Keratinocyte (primary cell): ENCODE measurements around the gene HCN4. TPM values are rescaled to one million over a fixed set of nuclear protein-coding genes. Genes with fewer than 3 reads are reported as not detected.

Experiments
- DNase-seq: peaks from one replicate; pipeline ENCODE4 v3.0.0-alpha.2; 2011; ENCODE audit warnings: low read depth, missing footprints, low spot score
- FAIRE-seq: peaks from 2 replicates; lab custom pipeline; 2011; peaks lifted over from hg19 to GRCh38; lab: Jason Lieb, UNC
- H2AFZ ChIP-seq: 2 replicates; pipeline ENCODE4 v1.6.0; 2012; ENCODE audit warnings: low read length, control low read depth, inconsistent platforms; ENCODE audit not compliant: control insufficient read depth
- H3K27ac ChIP-seq: 2 replicates; pipeline ENCODE4 v1.5.1; 2011; ENCODE audit warnings: low read length; ENCODE audit not compliant: control insufficient read depth, insufficient read depth
- H3K27me3 ChIP-seq: 3 replicates; pipeline ENCODE4 v1.6.0; 2011; ENCODE audit warnings: low read length; ENCODE audit not compliant: control insufficient read depth, insufficient read depth; ENCODE audit errors: extremely low read depth
- H3K36me3 ChIP-seq, 2 experiments: 2 replicates in 1 of 2; 3 replicates in 1 of 2; pipeline ENCODE4 v1.5.1; 2011; ENCODE audit warnings: low read length in 2 of 2, mild to moderate bottlenecking in 1 of 2; ENCODE audit not compliant: control insufficient read depth in 2 of 2, insufficient read depth in 2 of 2; ENCODE audit errors: extremely low read depth in 1 of 2
- H3K4me1 ChIP-seq: 3 replicates; pipeline ENCODE4 v1.5.1; 2011; ENCODE audit warnings: low read length; ENCODE audit not compliant: control insufficient read depth, insufficient read depth; ENCODE audit errors: extremely low read depth
- H3K4me2 ChIP-seq: 3 replicates; pipeline ENCODE4 v1.6.0; 2011; ENCODE audit warnings: low read depth, low read length; ENCODE audit not compliant: control insufficient read depth, insufficient read depth; ENCODE audit errors: extremely low read depth
- H3K4me3 ChIP-seq, 3 experiments: fragments of 200-600 bp in 1 of 3; sonication (generic) in 1 of 3; 2 replicates in 2 of 3; 3 replicates in 1 of 3; pipeline ENCODE4 v1.5.1; 2011 to 2016; ENCODE audit warnings: low read length in 3 of 3, mild to moderate bottlenecking in 3 of 3, control low read depth in 2 of 3, inconsistent platforms in 1 of 3, low read depth in 1 of 3, mixed read lengths in 1 of 3, mixed run types in 1 of 3, moderate library complexity in 1 of 3; ENCODE audit not compliant: control insufficient read depth in 2 of 3, insufficient read depth in 2 of 3; ENCODE audit errors: extremely low read depth in 1 of 3
- H3K79me2 ChIP-seq: 2 replicates; pipeline ENCODE4 v1.6.0; 2012; ENCODE audit warnings: low read length; ENCODE audit not compliant: control insufficient read depth, insufficient read depth
- H3K9ac ChIP-seq: 3 replicates; pipeline ENCODE4 v1.6.0; 2011; ENCODE audit warnings: low read length; ENCODE audit not compliant: control insufficient read depth, insufficient read depth; ENCODE audit errors: extremely low read depth
- H3K9me1 ChIP-seq: 3 replicates; pipeline ENCODE4 v1.6.0; 2011; ENCODE audit warnings: low read length; ENCODE audit not compliant: control insufficient read depth, insufficient read depth; ENCODE audit errors: extremely low read depth
- H3K9me3 ChIP-seq: 2 replicates; pipeline ENCODE4 v1.5.1; 2012; ENCODE audit warnings: low read depth, low read length; ENCODE audit not compliant: control insufficient read depth
- H4K20me1 ChIP-seq: 3 replicates; pipeline ENCODE4 v1.6.0; 2011; ENCODE audit warnings: low read length; ENCODE audit not compliant: control insufficient read depth, insufficient read depth; ENCODE audit errors: extremely low read depth
- CTCF ChIP-seq, 3 experiments: IDR thresholded peaks in 1 of 3; conservative IDR thresholded peaks in 1 of 3; optimal IDR thresholded peaks in 1 of 3; 2 replicates in 2 of 3; 3 replicates in 1 of 3; pipeline versions ENCODE3 to v1.5.1; 2011; ENCODE audit warnings: low read length in 3 of 3, mild to moderate bottlenecking in 3 of 3, moderate library complexity in 2 of 3, control low read depth in 1 of 3, inconsistent platforms in 1 of 3; ENCODE audit not compliant: insufficient read depth in 2 of 3; ENCODE audit errors: extremely low read depth in 1 of 3
- EZH2 ChIP-seq: IDR thresholded peaks from one replicate; pipeline ENCODE4 v1.6.1; 2012; ENCODE audit warnings: inconsistent platforms, mild to moderate bottlenecking, low read length, moderate library complexity
- dilution Hi-C: fragments of 300-500 bp; cut with MboI; formaldehyde crosslinking; loops from one replicate; pipeline ENCODE4 v1.7.0; 2020; ENCODE audit warnings: low sequenced_read_pairs; ENCODE audit not compliant: extremely low pct_ligation_motif_present
- polyA plus RNA-seq, 5 experiments: library from polyadenylated mRNA; depleted of rRNA in 3 of 5; stranded (reverse) in 3 of 5; stranded (forward) in 1 of 5; unstranded in 1 of 5; fragments of >200 nt; gene quantifications; 1 replicate in 1 of 5; 2 replicates in 3 of 5; 3 replicates in 1 of 5; pipeline versions ENCODE4 v1.2.1 to v1.2.3, GENCODE V29; 2011 to 2012; ENCODE audit warnings: missing spikeins in 2 of 5, low read depth in 1 of 5, low replicate concordance in 1 of 5

HCN4 gene
- polyA plus RNA-seq, 1 donor (not counting 4 experiments of a cell fraction or from before 2014, with no cell fraction given): not detected

GRCh38 chr15:73361337-73361736 lies 7.4 kb downstream of the HCN4 start:
- Histone ChIP-seq H3K4me1 (no peaks in the 10 kb centered on the region), H3K9me1 (no peaks in the 10 kb centered on the region), H3K4me2 (no peak overlapping the region), H3K79me2 (no peaks in the 10 kb centered on the region), H3K27ac (no peak overlapping the region), H3K9me3 (no peaks in the 10 kb centered on the region), H4K20me1 (no peaks in the 10 kb centered on the region), H3K36me3 (no peaks in the 10 kb centered on the region), H3K27me3 (peaks cover 61% of the 10 kb centered on the region), H2AFZ (no peak overlapping the region), H3K9ac (no peak overlapping the region), H3K4me3 (no peak overlapping the region)
- no peak for TF ChIP-seq CTCF (optimal IDR thresholded peaks at IDR 0.05 in 1 of 3, IDR thresholded peaks at IDR 0.05 in 1 of 3, conservative IDR thresholded peaks at IDR 0.05 in 1 of 3; ENCODE audit: extremely low read depth in 1 of 3, insufficient read depth in 2 of 3, low read length in 3 of 3)
- no peak for TF ChIP-seq EZH2
- DNase-seq: no peak
- no peak for FAIRE-seq
- dilution Hi-C loops: no loop called here

GRCh38 chr15:73359651-73360050 lies 9.1 kb downstream of the HCN4 start:
- peaks cover 44% of the 10 kb centered on the region for H3K27me3 ChIP-seq
- dilution Hi-C loops: no loop called here
- H3K4me3 ChIP-seq: no peak overlapping the region
- H3K36me3 ChIP-seq: no peaks in the 10 kb centered on the region
- H3K9me1 ChIP-seq: no peaks in the 10 kb centered on the region
- no peaks in the 10 kb centered on the region for H4K20me1 ChIP-seq
- H2AFZ ChIP-seq: no peak overlapping the region
- H3K27ac ChIP-seq: no peak overlapping the region
- no peak overlapping the region for H3K9ac ChIP-seq
- TF ChIP-seq EZH2 (no peak), CTCF (optimal IDR thresholded peaks at IDR 0.05 in 1 of 3, IDR thresholded peaks at IDR 0.05 in 1 of 3, conservative IDR thresholded peaks at IDR 0.05 in 1 of 3; ENCODE audit: extremely low read depth in 1 of 3, insufficient read depth in 2 of 3, low read length in 3 of 3) (no peak)
- no peak overlapping the region for H3K4me2 ChIP-seq
- H3K79me2 ChIP-seq: no peaks in the 10 kb centered on the region
- DNase-seq: no peak
- no peak for FAIRE-seq
- H3K9me3 ChIP-seq: no peaks in the 10 kb centered on the region
- no peaks in the 10 kb centered on the region for H3K4me1 ChIP-seq
